ENCODE results near the gene CCDC27. TPM values are rescaled to one million over a fixed set of nuclear protein-coding genes. Genes with fewer than 3 reads are reported as not detected.

The CCDC27 gene
- total RNA-seq, 6 experiments from 2014 or later: not detected

GRCh38 chr1:3706651-3707297 lies 45.5 kb upstream of the CCDC27 start:
- no peak for TF ChIP-seq CTCF (IDR thresholded peaks at IDR 0.05)
- no peak for DNase-seq
- Mint-ChIP-seq H3K4me3 (no peak overlapping the region), H3K36me3 (ENCODE audit: low read depth) (no peaks in the 10 kb centered on the region), H3K9me3 (no peaks in the 10 kb centered on the region), H3K27me3 (ENCODE audit: insufficient read depth) (peaks cover 24% of the 10 kb centered on the region), H3K27ac (no peak overlapping the region), H3K4me1 (ENCODE audit: low read depth) (peaks cover 4% of the 10 kb centered on the region; the same call in 1 of the 2 replicates)

- no peak for TF ChIP-seq CTCF (IDR thresholded peaks at IDR 0.05)
- Mint-ChIP-seq H3K9me3 (no peaks in the 10 kb centered on the region), H3K27me3 (ENCODE audit: insufficient read depth) (peaks cover 28% of the 10 kb centered on the region), H3K4me1 (ENCODE audit: low read depth) (peaks cover 4% of the 10 kb centered on the region; the same call in 1 of the 2 replicates), H3K36me3 (ENCODE audit: low read depth) (no peaks in the 10 kb centered on the region), H3K4me3 (no peak overlapping the region), H3K27ac (no peak overlapping the region)
- DNase-seq: no peak
These were observed 44.8 kb upstream of the CCDC27 start for GRCh38 chr1:3707298-3707938.

GRCh38 chr1:3707939-3708328 lies 44.3 kb upstream of the CCDC27 start:
- H3K9me3 Mint-ChIP-seq: no peaks in the 10 kb centered on the region
- H3K4me1 Mint-ChIP-seq (ENCODE audit: low read depth): peaks cover 4% of the 10 kb centered on the region; the same call in 1 of the 2 replicates
- peaks cover 28% of the 10 kb centered on the region for H3K27me3 Mint-ChIP-seq (ENCODE audit: insufficient read depth)
- no peak overlapping the region for H3K27ac Mint-ChIP-seq
- no peak for DNase-seq
- no peak overlapping the region for H3K4me3 Mint-ChIP-seq
- no peaks in the 10 kb centered on the region for H3K36me3 Mint-ChIP-seq (ENCODE audit: low read depth)
- no peak for TF ChIP-seq CTCF (IDR thresholded peaks at IDR 0.05)

- H3K4me1 Mint-ChIP-seq (ENCODE audit: low read depth): no peaks in the 10 kb centered on the region
- H3K4me3 Mint-ChIP-seq: no peak overlapping the region
- DNase-seq: no peak
- H3K9me3 Mint-ChIP-seq: no peaks in the 10 kb centered on the region
- TF ChIP-seq CTCF (IDR thresholded peaks at IDR 0.05): no peak
- H3K36me3 Mint-ChIP-seq (ENCODE audit: low read depth): no peaks in the 10 kb centered on the region
- peaks cover 30% of the 10 kb centered on the region for H3K27me3 Mint-ChIP-seq (ENCODE audit: insufficient read depth)
- H3K27ac Mint-ChIP-seq: no peak overlapping the region
These were observed 43.5 kb upstream of the CCDC27 start for GRCh38 chr1:3708791-3709190.

GRCh38 chr1:3710251-3710650 lies 42.0 kb upstream of the CCDC27 start:
- no peak for DNase-seq
- Mint-ChIP-seq H3K36me3 (ENCODE audit: low read depth) (no peaks in the 10 kb centered on the region), H3K9me3 (no peaks in the 10 kb centered on the region), H3K4me3 (no peak overlapping the region), H3K27ac (no peak overlapping the region), H3K4me1 (ENCODE audit: low read depth) (no peaks in the 10 kb centered on the region), H3K27me3 (ENCODE audit: insufficient read depth) (peaks cover 30% of the 10 kb centered on the region)
- no peak for TF ChIP-seq CTCF (IDR thresholded peaks at IDR 0.05)
